Astrocyte of the cerebellum (primary cell): Measurements from ENCODE around the gene NTM.

Experiments used
- DNase-seq: peaks from one replicate; pipeline ENCODE4 v3.0.0-alpha.2; 2011; ENCODE audit warnings: low read depth
- H3K4me3 ChIP-seq: 2 replicates; pipeline ENCODE4 v1.5.1; 2011; ENCODE audit warnings: mild to moderate bottlenecking, low read depth, low read length, moderate library complexity
- CTCF ChIP-seq: IDR thresholded peaks from 2 replicates; pipeline ENCODE4 v1.5.1; 2012; ENCODE audit warnings: low read length, low read depth, moderate library complexity, mild to moderate bottlenecking; ENCODE audit errors: missing control alignments
- in situ Hi-C: cut with HindIII; loops from 2 replicates; pipeline ENCODE4 v1.10.0; 2017; ENCODE audit warnings: low sequenced_read_pairs

The NTM gene

GRCh38 chr11:131867457-131868257 is 497.2 kb downstream of the NTM start:
- TF ChIP-seq CTCF, result peak; percentile 93
- in situ Hi-C loops, result no loop called here
- DNase-seq, result peak; percentile 81
- H3K4me3 ChIP-seq, result no peak overlapping the region

DNA sequence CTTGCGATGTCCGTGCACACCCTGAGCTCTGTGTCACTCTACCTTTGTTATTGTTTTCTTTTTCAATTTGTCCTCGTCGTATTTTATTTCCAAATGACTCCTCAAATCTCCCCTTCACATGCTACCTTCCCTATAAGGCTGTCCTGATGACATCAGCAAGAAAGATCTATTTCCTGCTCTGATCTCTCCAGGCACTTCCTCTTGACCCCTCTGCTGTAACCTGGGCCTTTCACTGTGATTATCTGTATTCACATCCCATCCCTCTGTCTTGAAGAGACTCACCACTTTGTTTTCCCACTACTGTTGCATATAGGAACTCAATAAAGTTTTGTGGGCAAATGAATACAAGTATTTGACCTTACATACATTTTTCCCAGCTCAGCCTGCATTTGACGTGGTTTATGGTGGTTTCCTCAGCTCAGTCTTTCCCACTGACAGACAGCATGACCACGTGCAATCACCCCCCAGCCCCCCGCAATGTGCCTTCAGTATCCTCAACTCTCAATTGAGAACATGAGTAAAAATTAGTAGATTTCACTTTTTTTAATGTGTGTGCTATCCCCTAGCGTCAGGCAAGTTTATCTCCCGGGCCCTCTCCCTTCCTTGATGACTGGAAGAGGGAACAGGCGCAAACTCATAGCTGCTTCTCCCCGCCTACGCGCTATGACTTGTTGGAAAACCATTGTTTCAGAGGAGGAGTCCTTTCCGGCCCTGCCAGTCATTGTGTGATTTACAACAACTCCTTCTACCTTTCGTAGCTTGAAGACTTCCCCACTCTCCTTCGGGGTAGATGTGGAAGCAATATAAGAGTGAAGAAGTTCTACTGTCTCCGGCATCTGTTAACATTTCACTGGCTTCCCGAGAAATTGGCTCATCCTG is 498.5 kb downstream of the NTM start:
- no peak overlapping the region for H3K4me3 ChIP-seq
- in situ Hi-C loops, result no loop called here
- no peak for DNase-seq
- TF ChIP-seq CTCF, result no peak

DNA sequence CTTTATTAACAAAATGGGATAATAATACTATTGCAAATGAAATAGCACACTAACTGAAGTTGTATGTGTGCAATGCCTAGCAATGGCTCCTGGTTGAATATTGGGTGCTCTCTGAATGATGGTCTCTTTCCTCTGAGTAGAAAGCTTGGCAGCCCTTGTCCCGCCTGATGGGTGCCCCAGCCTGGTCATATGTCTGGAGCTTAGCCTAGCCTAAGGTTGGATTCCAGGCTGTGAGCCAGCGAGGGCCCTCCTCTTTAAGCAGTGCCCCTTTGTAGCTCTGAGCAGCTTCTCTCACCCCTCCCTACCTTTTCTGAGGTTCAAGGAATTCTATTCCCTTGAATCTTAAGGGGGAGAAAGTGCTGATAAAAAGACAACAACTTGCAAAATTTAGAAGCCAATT is 499.9 kb downstream of the NTM start:
- H3K4me3 ChIP-seq, result no peak overlapping the region
- DNase-seq, result no peak
- in situ Hi-C loops, result no loop called here
- TF ChIP-seq CTCF, result no peak

GRCh38 chr11:131871006-131871405 is 500.6 kb downstream of the NTM start:
- DNase-seq, result no peak
- in situ Hi-C loops, result no loop called here
- no peak overlapping the region for H3K4me3 ChIP-seq
- no peak for TF ChIP-seq CTCF

- no peak for DNase-seq
- no peak overlapping the region for H3K4me3 ChIP-seq
- no peak for TF ChIP-seq CTCF
- in situ Hi-C loops, result no loop called here
Observed at GRCh38 chr11:131874070-131874469, 503.7 kb downstream of the NTM start.

DNA sequence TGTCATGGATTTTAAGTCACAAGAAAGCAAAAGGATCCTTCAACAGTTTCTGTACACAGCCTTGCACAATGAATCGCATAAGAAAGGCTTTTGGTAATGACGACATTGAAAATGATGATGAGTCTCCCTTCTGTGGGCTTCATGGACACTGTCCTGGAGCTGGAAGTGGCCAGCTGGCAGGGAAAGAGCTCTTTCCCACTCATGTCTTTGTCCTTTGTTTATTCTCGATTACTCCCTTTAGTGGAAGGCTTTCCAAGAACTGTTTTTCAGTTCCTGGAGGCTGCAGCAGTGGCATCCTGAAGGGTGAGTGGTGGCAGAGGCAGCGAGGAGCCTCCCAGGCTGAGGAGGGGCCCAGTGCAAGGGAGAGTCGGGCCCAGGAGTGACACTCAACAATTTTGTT is 505.2 kb downstream of the NTM start:
- H3K4me3 ChIP-seq, result no peak overlapping the region
- no peak for DNase-seq
- TF ChIP-seq CTCF, result no peak
- in situ Hi-C loops, result no loop called here
